Natural killer cell (primary cell): ENCODE data around the gene GGTLC1. TPM values are rescaled to one million over a fixed set of nuclear protein-coding genes. Genes with fewer than 3 reads are reported as not detected.

Experiments
- ATAC-seq, 3 donors: fragments of 150-1000 bp in 2 of 3; fragments of 200-7000 bp in 1 of 3; cut with Tn5 transposase; 1 replicate in 1 of 3; 2 replicates in 2 of 3; pipeline ENCODE4 v1.10.0; 2021; ENCODE audit warnings: mild to moderate bottlenecking in 2 of 3, moderate library complexity in 2 of 3
- DNase-seq, 2 donors: peaks; one replicate each; pipeline versions ENCODE4 v3.0.0 to v3.0.0-alpha.2; 2013 to 2021; ENCODE audit warnings: mixed read lengths in 1 of 2
- H3K27ac ChIP-seq: one replicate; pipeline ENCODE4 v1.5.1; 2013; ENCODE audit warnings: mild to moderate bottlenecking, low read length
- H3K27me3 ChIP-seq: one replicate; pipeline ENCODE4 v1.6.1; 2013; ENCODE audit warnings: low read length; ENCODE audit not compliant: control insufficient read depth, insufficient read depth
- H3K36me3 ChIP-seq: one replicate; pipeline ENCODE4 v1.6.1; 2013; ENCODE audit warnings: low read length; ENCODE audit not compliant: control insufficient read depth, insufficient read depth
- H3K4me1 ChIP-seq: one replicate; pipeline ENCODE4 v1.6.1; 2013; ENCODE audit warnings: low read length; ENCODE audit not compliant: control insufficient read depth, insufficient read depth
- H3K4me3 ChIP-seq: one replicate; pipeline ENCODE4 v1.5.1; 2013; ENCODE audit warnings: low read length
- H3K9me3 ChIP-seq: one replicate; pipeline ENCODE4 v1.6.1; 2013; ENCODE audit warnings: low read length; ENCODE audit not compliant: control insufficient read depth, insufficient read depth
- H3K27ac Mint-ChIP-seq, 2 donors: one replicate each; pipeline ENCODE4 v1.8.0; 2022; ENCODE audit warnings: mild to moderate bottlenecking in 2 of 2, mixed read lengths in 2 of 2, moderate library complexity in 1 of 2
- H3K27me3 Mint-ChIP-seq, 2 donors: one replicate each; pipeline ENCODE4 v1.8.0; 2022; ENCODE audit warnings: low read depth in 2 of 2, mixed read lengths in 2 of 2
- H3K36me3 Mint-ChIP-seq: one replicate; pipeline ENCODE4 v1.8.0; 2022; ENCODE audit warnings: mixed read lengths
- H3K4me1 Mint-ChIP-seq, 2 donors: one replicate each; pipeline ENCODE4 v1.8.0; 2022; ENCODE audit warnings: mixed read lengths in 2 of 2
- H3K4me3 Mint-ChIP-seq: one replicate; pipeline ENCODE4 v1.8.0; 2022; ENCODE audit warnings: mild to moderate bottlenecking, moderate library complexity, mixed read lengths
- H3K9me3 Mint-ChIP-seq, 2 donors: one replicate each; pipeline ENCODE4 v1.8.0; 2022; ENCODE audit warnings: mixed read lengths in 2 of 2
- CTCF ChIP-seq: fragments of 200-600 bp; IDR thresholded peaks from one replicate; pipeline ENCODE4 v1.8.0; 2022; ENCODE audit warnings: antibody characterized with exemption
- whole genome bisulfite sequencing: methylation state at CpG from one replicate; pipeline ENCODE4 v1.1.7; 2013; ENCODE audit warnings: missing lambda C conversion rate; ENCODE audit not compliant: insufficient coverage; 5-methylcytosine and 5-hydroxymethylcytosine counted together
- intact Hi-C: fragments of 100-400 bp; cut with micrococcal nuclease; formaldehyde crosslinking; loops from one replicate; pipeline ENCODE4 v1.14.2; 2022
- total RNA-seq, 4 donors: library from RNA; stranded (reverse); fragments of 120-200 nt in 1 of 4; gene quantifications; one replicate each; pipeline versions ENCODE4 v1.2.3 to v1.2.4, GENCODE V29; 2013 to 2022

Gene GGTLC1
- total RNA-seq, 3 donors from 2014 or later (not counting 1 experiment from before 2014, with no cell fraction given) = not detected

DNA sequence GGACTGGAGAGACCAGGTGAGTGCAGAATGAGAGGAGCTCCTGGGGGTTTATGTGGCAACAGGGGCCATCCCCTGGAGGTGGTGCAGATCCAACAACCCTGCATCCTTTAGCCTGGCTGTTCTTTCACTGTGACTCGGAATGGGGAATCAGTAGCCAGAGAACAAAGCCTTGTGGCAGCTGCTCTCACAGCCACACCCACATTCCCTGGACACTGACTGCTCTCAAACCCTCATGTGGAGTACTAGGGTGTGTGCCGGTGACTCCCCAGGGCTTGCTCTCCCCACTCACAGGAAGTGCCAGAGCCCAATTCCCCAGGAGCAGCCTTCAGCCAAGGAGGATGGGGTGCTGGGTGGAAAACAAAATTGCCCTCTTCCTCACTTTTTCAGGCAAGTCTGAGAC lies 30.2 kb upstream of the GGTLC1 start:
- Mint-ChIP-seq H3K4me1 (peaks cover 6 to 15% of the 10 kb centered on the region in 2 donors), H3K4me3 (no peak overlapping the region), H3K27me3 (peaks cover 0 to 10% of the 10 kb centered on the region in 2 donors), H3K36me3 (no peaks in the 10 kb centered on the region), H3K9me3 (no peaks in the 10 kb centered on the region), H3K27ac (no peak overlapping the region)
- no peak overlapping the region for H3K4me3 ChIP-seq
- DNase-seq = no peak
- H3K27me3 ChIP-seq = no peaks in the 10 kb centered on the region
- no peaks in the 10 kb centered on the region for H3K36me3 ChIP-seq
- intact Hi-C loops = no loop called here
- H3K9me3 ChIP-seq = no peaks in the 10 kb centered on the region
- no peak for ATAC-seq
- no peak for TF ChIP-seq CTCF
- no peaks in the 10 kb centered on the region for H3K4me1 ChIP-seq
- H3K27ac ChIP-seq = no peak overlapping the region
- 100% methylated on average over 1 of the region's 2 CpGs for WGBS

DNA sequence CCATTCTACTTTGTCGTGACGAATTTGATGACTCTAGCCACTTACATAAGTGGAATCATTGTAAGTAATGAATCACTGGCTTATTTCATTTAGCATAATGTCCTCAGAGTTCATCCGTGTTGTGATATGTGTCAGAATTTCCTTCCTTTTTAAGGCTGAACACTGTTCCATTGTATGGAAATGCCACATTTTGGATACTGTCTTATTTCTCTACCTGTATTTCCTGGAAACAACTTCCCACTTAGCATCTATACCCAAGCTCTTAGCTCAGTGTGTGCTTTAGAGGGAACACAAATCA lies 28.8 kb upstream of the GGTLC1 start:
- no peaks in the 10 kb centered on the region for H3K36me3 Mint-ChIP-seq
- ATAC-seq = no peak
- Histone ChIP-seq H3K27ac (no peak overlapping the region), H3K36me3 (no peaks in the 10 kb centered on the region), H3K9me3 (no peaks in the 10 kb centered on the region), H3K4me1 (peaks cover 6% of the 10 kb centered on the region), H3K4me3 (no peak overlapping the region), H3K27me3 (no peaks in the 10 kb centered on the region)
- no peak for DNase-seq
- H3K4me1 Mint-ChIP-seq = peaks cover 13 to 24% of the 10 kb centered on the region in 2 donors
- intact Hi-C loops = no loop called here
- no peaks in the 10 kb centered on the region for H3K9me3 Mint-ChIP-seq
- H3K27ac Mint-ChIP-seq = no peak overlapping the region
- 78% methylated on average over 3 of the region's 3 CpGs for WGBS
- peaks cover 0 to 10% of the 10 kb centered on the region in 2 donors for H3K27me3 Mint-ChIP-seq
- no peak for TF ChIP-seq CTCF
- H3K4me3 Mint-ChIP-seq = no peak overlapping the region

DNA sequence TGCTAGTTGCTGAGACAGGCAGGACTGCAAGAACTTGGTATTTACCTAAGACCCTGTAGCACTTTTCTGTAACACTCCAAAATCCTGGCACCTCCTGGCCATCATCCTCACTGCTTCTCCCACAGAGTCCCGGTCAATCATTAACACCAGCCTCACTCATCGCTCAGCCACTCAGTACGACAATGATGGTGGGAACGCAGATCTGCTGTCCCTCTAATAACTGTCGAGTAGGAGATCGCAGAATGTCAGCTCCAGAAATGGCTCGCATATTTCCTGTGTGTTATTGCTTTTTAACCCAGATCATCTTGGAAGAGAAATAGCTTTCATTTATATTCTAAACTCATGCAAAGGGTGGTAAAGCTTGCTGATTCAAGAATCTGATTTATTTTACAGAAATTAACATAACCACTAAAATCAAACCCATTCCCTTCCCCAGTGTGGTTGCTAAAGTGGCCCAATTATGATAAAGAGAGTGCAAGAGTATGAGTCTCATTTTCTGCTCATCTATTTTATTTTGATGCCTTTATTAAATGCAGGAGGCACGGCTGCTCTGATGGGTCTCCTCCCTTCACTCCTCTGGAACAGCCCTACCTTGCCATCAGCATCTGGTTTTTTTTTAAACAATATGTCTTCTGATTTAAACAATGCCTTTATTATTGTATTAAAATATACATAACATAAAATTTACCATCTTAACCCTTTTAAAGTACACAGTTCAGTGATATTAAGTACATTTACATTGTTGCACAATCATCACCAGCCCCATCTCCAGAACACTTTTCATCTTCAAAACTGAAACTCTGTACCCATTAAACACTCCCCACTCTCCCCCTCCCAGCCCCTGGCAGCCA lies 28.3 kb upstream of the GGTLC1 start:
- no peaks in the 10 kb centered on the region for H3K9me3 Mint-ChIP-seq
- H3K36me3 Mint-ChIP-seq = no peaks in the 10 kb centered on the region
- Histone ChIP-seq H3K9me3 (no peaks in the 10 kb centered on the region), H3K27me3 (no peaks in the 10 kb centered on the region), H3K4me3 (no peak overlapping the region), H3K4me1 (peaks cover 8% of the 10 kb centered on the region), H3K36me3 (no peaks in the 10 kb centered on the region), H3K27ac (no peak overlapping the region)
- ATAC-seq (no peak), DNase-seq (no peak)
- no peak overlapping the region for H3K4me3 Mint-ChIP-seq
- WGBS = 97% methylated on average over 8 of the region's 8 CpGs
- H3K27ac Mint-ChIP-seq = no peak overlapping the region
- peaks cover 19 to 23% of the 10 kb centered on the region in 2 donors for H3K4me1 Mint-ChIP-seq
- no peak for TF ChIP-seq CTCF
- H3K27me3 Mint-ChIP-seq = peaks cover 0 to 10% of the 10 kb centered on the region in 2 donors
- intact Hi-C loops = no loop called here

GRCh38 chr20:24013953-24014352 lies 25.4 kb upstream of the GGTLC1 start:
- Histone ChIP-seq H3K4me1 (peaks cover 8% of the 10 kb centered on the region), H3K27me3 (no peaks in the 10 kb centered on the region), H3K36me3 (no peaks in the 10 kb centered on the region), H3K4me3 (no peak overlapping the region), H3K27ac (no peak overlapping the region), H3K9me3 (no peaks in the 10 kb centered on the region)
- Mint-ChIP-seq H3K4me1 (peaks cover 16 to 25% of the 10 kb centered on the region in 2 donors), H3K9me3 (no peaks in the 10 kb centered on the region), H3K4me3 (no peak overlapping the region), H3K27me3 (peaks cover 0 to 10% of the 10 kb centered on the region in 2 donors), H3K27ac (no peak overlapping the region), H3K36me3 (no peaks in the 10 kb centered on the region)
- no peak for DNase-seq
- WGBS = 84% methylated on average over 2 of the region's 3 CpGs
- TF ChIP-seq CTCF = no peak
- intact Hi-C loops = no loop called here
- no peak for ATAC-seq
